Measurements from ENCODE around the gene PLA2G4D.

GRCh38 chr15:42119446-42119760 is 25.0 kb upstream of the PLA2G4D start:
- TF ChIP-seq CTCF (IDR thresholded peaks at IDR 0.05; ENCODE audit: poor library complexity, severe bottlenecking) (no peak), EP300 (conservative IDR thresholded peaks at IDR 0.05; ENCODE audit: poor library complexity, severe bottlenecking) (no peak), REST (IDR thresholded peaks at IDR 0.05; ENCODE audit: borderline replicate concordance) (no peak), SMC3 (conservative IDR thresholded peaks at IDR 0.05; ENCODE audit: poor library complexity) (no peak), TAF1 (IDR thresholded peaks at IDR 0.05; ENCODE audit: low read depth) (no peak), MXI1 (conservative IDR thresholded peaks at IDR 0.05; ENCODE audit: poor library complexity, severe bottlenecking) (no peak), POLR2AphosphoS5 (IDR thresholded peaks at IDR 0.05) (no peak), RAD21 (conservative IDR thresholded peaks at IDR 0.05) (no peak), EZH2 (IDR thresholded peaks at IDR 0.05; ENCODE audit: borderline replicate concordance, insufficient read depth, low read length, poor library complexity, severe bottlenecking) (no peak)
